ENCODE results near the gene NELL1. TPM values are rescaled to one million over a fixed set of nuclear protein-coding genes. Genes with fewer than 3 reads are reported as not detected.
A peak's percentile ranks its signal among the peaks of the same experiment; 100 is the strongest.

NELL1 gene
- total RNA-seq, 1 experiment from 2014 or later: 0.22 TPM

DNA sequence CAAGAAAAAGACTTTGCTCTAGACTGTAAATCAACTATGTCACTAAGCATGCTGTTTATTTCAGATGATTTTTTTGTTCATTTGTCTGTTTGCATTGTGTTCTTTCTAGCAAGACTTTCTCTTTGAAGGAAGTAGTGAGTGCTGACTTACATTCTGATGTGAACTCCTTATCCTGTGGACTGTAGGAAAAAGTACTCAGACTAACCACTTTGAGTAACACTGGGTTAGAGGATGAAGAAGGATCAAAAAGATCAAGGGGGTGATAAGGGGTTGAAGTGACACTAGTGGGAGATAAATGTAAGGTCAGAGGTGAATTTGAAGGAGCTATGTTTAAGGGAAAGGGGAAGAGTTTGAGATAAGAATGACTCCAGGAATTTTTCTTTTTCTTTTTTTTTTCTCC, 369.4 kb downstream of the NELL1 start:
- H3K18ac ChIP-seq (ENCODE audit: insufficient read length, low read depth, low read length): no peak overlapping the region
- no peaks in the 10 kb centered on the region for H3K9me3 ChIP-seq (ENCODE audit: control insufficient read depth, low read depth, low read length)
- H3K4ac ChIP-seq (ENCODE audit: low read depth, low read length): no peak overlapping the region
- no peaks in the 10 kb centered on the region for H3K4me1 Mint-ChIP-seq
- no peak overlapping the region for H4K8ac ChIP-seq (replicated peaks; ENCODE audit: insufficient read length, low read depth, low read length)
- H4K20me1 ChIP-seq (ENCODE audit: control insufficient read depth, insufficient read depth, insufficient read length): no peaks in the 10 kb centered on the region
- no peaks in the 10 kb centered on the region for H3K4me1 ChIP-seq (ENCODE audit: insufficient read depth, low read length)
- no peaks in the 10 kb centered on the region for H3K27me3 ChIP-seq (ENCODE audit: insufficient read depth, low read length)
- H2BK5ac ChIP-seq (ENCODE audit: insufficient read length, low read length): no peak overlapping the region
- H2BK120ac ChIP-seq (ENCODE audit: low read depth, low read length, poor library complexity, severe bottlenecking): peak overlapping the region; percentile 36
- H2BK15ac ChIP-seq (ENCODE audit: low read depth, low read length): no peak overlapping the region
- TF ChIP-seq, protein P1, sequence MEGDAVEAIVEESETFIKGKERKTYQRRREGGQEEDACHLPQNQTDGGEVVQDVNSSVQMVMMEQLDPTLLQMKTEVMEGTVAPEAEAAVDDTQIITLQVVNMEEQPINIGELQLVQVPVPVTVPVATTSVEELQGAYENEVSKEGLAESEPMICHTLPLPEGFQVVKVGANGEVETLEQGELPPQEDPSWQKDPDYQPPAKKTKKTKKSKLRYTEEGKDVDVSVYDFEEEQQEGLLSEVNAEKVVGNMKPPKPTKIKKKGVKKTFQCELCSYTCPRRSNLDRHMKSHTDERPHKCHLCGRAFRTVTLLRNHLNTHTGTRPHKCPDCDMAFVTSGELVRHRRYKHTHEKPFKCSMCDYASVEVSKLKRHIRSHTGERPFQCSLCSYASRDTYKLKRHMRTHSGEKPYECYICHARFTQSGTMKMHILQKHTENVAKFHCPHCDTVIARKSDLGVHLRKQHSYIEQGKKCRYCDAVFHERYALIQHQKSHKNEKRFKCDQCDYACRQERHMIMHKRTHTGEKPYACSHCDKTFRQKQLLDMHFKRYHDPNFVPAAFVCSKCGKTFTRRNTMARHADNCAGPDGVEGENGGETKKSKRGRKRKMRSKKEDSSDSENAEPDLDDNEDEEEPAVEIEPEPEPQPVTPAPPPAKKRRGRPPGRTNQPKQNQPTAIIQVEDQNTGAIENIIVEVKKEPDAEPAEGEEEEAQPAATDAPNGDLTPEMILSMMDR (conservative IDR thresholded peaks at IDR 0.05): no peak
- H3K9me3 Mint-ChIP-seq: peaks cover 3 to 6% of the 10 kb centered on the region in 2 experiments; a peak in 2 of 5 replicates
- H3K23me2 ChIP-seq (ENCODE audit: insufficient read length, low read depth, low read length, poor library complexity, severe bottlenecking): no peaks in the 10 kb centered on the region
- no peak overlapping the region for H3T11ph ChIP-seq (ENCODE audit: low read length)
- no peak overlapping the region for H3K4me3 Mint-ChIP-seq
- H2BK12ac ChIP-seq (ENCODE audit: insufficient read length, low read depth, low read length): no peak overlapping the region
- no peak overlapping the region for H3K27ac ChIP-seq (ENCODE audit: insufficient read length, low read depth, low read length)
- no peak overlapping the region for H3K23ac ChIP-seq (ENCODE audit: insufficient read length, low read depth, low read length)
- H2AFZ ChIP-seq (ENCODE audit: low read length): no peak overlapping the region
- no peak overlapping the region for H2BK20ac ChIP-seq (ENCODE audit: low read depth, low read length, poor library complexity, severe bottlenecking)
- no peaks in the 10 kb centered on the region for H3K79me1 ChIP-seq (ENCODE audit: insufficient read depth, low read depth, low read length, poor library complexity, severe bottlenecking)
- H2AK5ac ChIP-seq (ENCODE audit: insufficient read length, low read length): no peak overlapping the region
- DNase-seq: no peak
- H3K56ac ChIP-seq (ENCODE audit: insufficient read length, low read depth, low read length): no peak overlapping the region
- H3K79me2 ChIP-seq (ENCODE audit: insufficient read depth, low read length): no peaks in the 10 kb centered on the region
- no peak overlapping the region for H3K14ac ChIP-seq (ENCODE audit: insufficient read depth, low read length)
- peaks cover 0 to 5% (median 0%) of the 10 kb centered on the region in 3 experiments; a peak in 1 of 7 replicates for H3K36me3 Mint-ChIP-seq (ENCODE audit: insufficient read depth in 1 of 3, low read depth in 3 of 3)
- H4K91ac ChIP-seq (ENCODE audit: insufficient read length, low read depth, low read length): no peak overlapping the region
- H3K4me2 ChIP-seq (ENCODE audit: insufficient read depth, insufficient read length, low read length): no peak overlapping the region
- no peaks in the 10 kb centered on the region for H3K27me3 Mint-ChIP-seq (ENCODE audit: low read depth)
- no peak overlapping the region for H3K9ac ChIP-seq (ENCODE audit: extremely low read depth, insufficient read length, low read length)
- H4K5ac ChIP-seq (ENCODE audit: insufficient read length, low read depth, low read length): no peak overlapping the region
- peak overlapping the region in 1 of 3 experiments; percentile 13; a peak in 1 of 7 replicates for H3K27ac Mint-ChIP-seq

All from H9 (cell line).